ENCODE results near the gene RGL4.
"Not testable (repeated sequence)": the region's sequence is repeated elsewhere in the genome, so short reads cannot be mapped to it uniquely, and the experiment has no call there.

Gene RGL4

GRCh38 chr22:23720855-23721254 lies 30.0 kb downstream of the RGL4 start:
- DNase-seq (ENCODE audit: low read depth): no peak
- TF ChIP-seq CTCF (IDR thresholded peaks at IDR 0.05; ENCODE audit: control insufficient read depth, insufficient read depth, low read depth, low read length, missing control alignments): no peak
- H3K4me3 ChIP-seq (ENCODE audit: control insufficient read depth, low read depth, low read length): no peak overlapping the region

GRCh38 chr22:23722160-23722559 lies 31.3 kb downstream of the RGL4 start:
- DNase-seq (ENCODE audit: low read depth): no peak
- TF ChIP-seq CTCF (IDR thresholded peaks at IDR 0.05; ENCODE audit: control insufficient read depth, insufficient read depth, low read depth, low read length, missing control alignments): no peak

GRCh38 chr22:23722724-23723123 lies 31.9 kb downstream of the RGL4 start:
- no peak overlapping the region for H3K4me3 ChIP-seq (ENCODE audit: control insufficient read depth, low read depth, low read length)

More at GRCh38 chr22:23722160-23722559, 31.3 kb downstream of the RGL4 start:
- H3K4me3 ChIP-seq (ENCODE audit: control insufficient read depth, low read depth, low read length): no peak overlapping the region

GRCh38 chr22:23728108-23728507 lies 37.3 kb downstream of the RGL4 start:
- not testable (repeated sequence) for H3K4me3 ChIP-seq (ENCODE audit: control insufficient read depth, low read depth, low read length); DNase-seq (ENCODE audit: low read depth)

More at GRCh38 chr22:23722724-23723123, 31.9 kb downstream of the RGL4 start:
- no peak for TF ChIP-seq CTCF (IDR thresholded peaks at IDR 0.05; ENCODE audit: control insufficient read depth, insufficient read depth, low read depth, low read length, missing control alignments)
- DNase-seq (ENCODE audit: low read depth): no peak

- no peak for DNase-seq (ENCODE audit: low read depth)
- TF ChIP-seq CTCF (IDR thresholded peaks at IDR 0.05; ENCODE audit: control insufficient read depth, insufficient read depth, low read depth, low read length, missing control alignments): no peak
- no peak overlapping the region for H3K4me3 ChIP-seq (ENCODE audit: control insufficient read depth, low read depth, low read length)
Observed at GRCh38 chr22:23737696-23738095, 46.9 kb downstream of the RGL4 start.

- no peak for DNase-seq (ENCODE audit: low read depth)
- TF ChIP-seq CTCF (IDR thresholded peaks at IDR 0.05; ENCODE audit: control insufficient read depth, insufficient read depth, low read depth, low read length, missing control alignments): no peak
- no peak overlapping the region for H3K4me3 ChIP-seq (ENCODE audit: control insufficient read depth, low read depth, low read length)
Observed at GRCh38 chr22:23742505-23743264, 51.9 kb downstream of the RGL4 start.

- TF ChIP-seq CTCF (IDR thresholded peaks at IDR 0.05; ENCODE audit: control insufficient read depth, insufficient read depth, low read depth, low read length, missing control alignments): no peak
- H3K4me3 ChIP-seq (ENCODE audit: control insufficient read depth, low read depth, low read length): no peak overlapping the region
- no peak for DNase-seq (ENCODE audit: low read depth)
Observed at GRCh38 chr22:23743303-23743705, 52.5 kb downstream of the RGL4 start.

All from AG09309 (cell line).